HG03039 (cell line): ENCODE data around the gene SLC7A1.

Experiments
- ATAC-seq: cut with Tn5 transposase; IDR thresholded peaks from one replicate; pipeline ENCODE4 v1.9.1; 2021; ENCODE audit warnings: mild to moderate bottlenecking, moderate library complexity; ENCODE audit not compliant: unreplicated experiment

Gene SLC7A1

DNA sequence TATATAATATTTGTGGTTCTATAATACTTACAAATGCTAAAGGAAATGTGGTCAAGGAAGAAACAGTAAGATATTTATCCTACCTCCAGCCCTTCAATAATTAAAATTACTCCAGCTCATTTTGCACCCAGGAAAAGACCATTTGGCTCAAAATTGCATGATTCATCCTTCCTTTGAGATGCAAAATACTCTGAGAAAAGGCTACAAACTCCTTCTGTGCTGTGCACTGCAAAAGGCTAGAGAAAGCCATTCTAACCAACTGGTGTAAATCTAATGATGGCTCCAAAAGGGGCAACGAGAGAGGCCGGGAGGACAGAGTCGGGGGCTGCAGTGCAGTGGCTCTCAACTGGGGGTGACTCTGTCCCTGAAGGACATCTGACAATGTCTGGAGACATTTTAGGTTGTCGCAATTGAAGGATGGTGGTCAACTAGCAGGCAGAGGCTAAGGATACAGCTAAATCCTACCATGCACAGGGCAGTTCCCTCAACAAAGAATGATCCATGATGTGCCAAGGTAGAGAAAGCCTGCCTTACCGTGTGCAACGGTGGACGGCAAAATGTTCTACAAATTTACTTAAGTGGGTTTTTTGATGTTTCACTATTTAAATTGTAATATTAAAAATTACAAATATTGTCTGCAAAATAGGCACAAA, 32.6 kb downstream of the SLC7A1 start:
- ATAC-seq, result no peak

- no peak for ATAC-seq
Observed at GRCh38 chr13:29561918-29562317, 33.6 kb downstream of the SLC7A1 start.

DNA sequence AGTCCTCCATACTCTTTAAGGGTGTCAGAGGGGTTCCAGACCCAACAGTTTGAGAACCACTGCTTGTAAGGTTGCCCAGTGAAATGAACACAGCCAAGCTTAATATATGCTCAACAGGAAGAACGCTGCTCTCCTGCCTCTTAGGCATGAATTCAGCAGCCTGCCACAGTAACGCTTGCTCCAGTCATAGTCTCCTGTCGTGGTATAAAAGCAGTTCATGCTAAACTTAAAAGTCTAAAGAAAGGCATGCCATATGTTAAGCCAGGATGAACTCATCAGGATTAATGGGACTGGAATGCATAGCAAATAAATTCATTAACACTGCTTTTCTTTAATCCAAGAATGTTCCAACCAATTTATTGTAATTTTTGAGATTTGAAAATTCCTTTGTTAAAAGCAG, 38.7 kb downstream of the SLC7A1 start:
- ATAC-seq, result no peak

DNA sequence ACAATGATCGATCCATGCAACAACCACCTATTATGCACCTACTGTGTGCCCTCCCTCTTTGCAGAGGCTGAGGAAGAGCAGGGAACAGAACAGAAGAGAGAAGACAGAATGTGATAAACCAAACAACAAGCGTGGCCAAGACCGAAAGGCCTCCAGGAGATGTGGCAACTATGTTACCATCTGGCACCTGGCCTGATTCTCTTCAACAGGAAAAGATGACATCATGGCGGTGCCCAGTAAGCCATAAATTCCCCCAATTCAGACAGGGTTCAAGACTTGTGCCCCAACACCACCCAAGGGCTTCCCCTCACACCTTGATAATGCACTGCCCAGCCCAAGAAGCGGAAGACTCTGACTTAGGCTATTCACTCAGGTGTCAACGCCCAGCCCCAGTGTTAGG, 44.3 kb downstream of the SLC7A1 start:
- no peak for ATAC-seq

DNA sequence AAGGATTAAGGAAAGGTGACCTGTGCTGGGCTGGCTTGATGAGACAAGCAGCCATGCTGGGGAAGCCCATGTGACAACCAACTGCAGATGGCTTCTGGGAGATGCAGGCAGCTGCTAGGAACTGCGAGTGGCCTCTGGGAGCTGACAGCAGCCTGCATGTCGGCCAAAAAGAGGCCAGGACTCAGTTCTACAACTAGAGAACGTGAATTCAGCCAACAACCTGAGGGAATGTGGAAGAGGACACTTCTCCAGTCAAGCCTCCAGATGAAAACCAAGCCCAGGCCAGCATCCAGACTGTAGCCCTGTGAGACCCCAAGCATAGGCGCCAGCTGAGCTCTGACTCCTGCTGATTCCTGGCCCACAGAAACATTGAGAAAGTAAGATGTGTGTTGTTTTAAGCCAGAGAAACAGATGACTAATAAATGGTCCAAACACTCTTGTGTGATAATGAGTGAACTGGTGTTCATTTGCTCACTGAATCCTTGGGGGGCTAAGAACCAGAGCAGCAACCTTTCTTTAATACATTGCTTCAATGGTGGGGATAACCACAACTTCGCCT, 45.0 kb downstream of the SLC7A1 start:
- ATAC-seq, result no peak

DNA sequence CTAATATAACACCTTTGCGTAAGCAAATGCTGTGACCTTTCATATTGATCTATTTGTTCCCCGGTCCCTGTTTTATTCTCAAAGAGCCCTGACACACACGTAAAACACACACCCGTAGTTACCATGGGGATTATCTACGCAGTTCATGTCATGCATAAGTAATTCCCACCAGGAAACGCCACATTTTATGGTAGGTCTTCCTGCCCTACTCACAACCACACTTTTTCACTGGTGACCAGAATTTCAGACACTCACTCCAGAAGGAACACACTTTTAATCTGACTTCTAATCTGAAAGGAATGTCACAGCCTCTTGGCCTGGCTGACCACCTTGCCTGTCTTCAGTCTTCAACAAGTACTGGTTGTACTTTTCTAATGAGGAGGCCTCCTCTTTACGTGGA, 46.8 kb downstream of the SLC7A1 start:
- ATAC-seq, result no peak

DNA sequence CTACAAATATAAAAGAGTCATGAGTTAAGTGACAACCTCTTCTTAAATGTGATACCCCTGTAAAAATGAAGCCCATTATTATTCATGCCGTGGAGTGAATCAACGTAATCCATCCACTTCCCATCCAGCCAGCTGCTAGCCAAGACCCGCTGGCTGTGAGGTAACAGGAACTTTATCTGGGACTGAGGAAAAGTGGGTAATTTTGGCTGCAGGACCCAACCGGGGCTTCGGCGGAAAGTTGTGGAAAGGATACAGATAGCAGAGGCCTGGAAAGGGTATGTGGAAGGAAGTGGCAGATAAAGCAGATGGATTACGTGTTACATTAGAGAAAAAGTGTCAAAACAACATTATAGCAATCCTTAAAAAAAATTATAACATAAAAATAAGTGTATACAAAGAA, 48.3 kb downstream of the SLC7A1 start:
- ATAC-seq, result no peak

DNA sequence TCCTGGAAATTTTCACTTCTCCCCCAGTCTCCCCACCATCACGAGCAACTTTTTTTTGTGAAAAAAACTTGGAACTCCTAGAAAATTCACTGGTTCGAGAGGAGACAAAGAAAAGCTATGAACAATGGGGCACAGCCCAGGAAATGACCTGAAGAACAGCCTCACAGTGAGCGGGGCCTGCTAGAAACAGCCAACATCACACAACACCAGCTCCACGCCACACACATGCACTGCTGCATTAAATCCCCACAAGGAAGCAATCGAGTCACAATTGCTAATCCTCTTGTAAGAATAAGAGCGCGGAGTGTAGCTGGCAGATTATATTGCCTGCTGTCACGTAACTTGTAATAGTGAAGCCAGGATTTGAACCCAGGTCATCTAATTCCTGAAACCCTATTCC, 48.8 kb downstream of the SLC7A1 start:
- ATAC-seq, result no peak

- ATAC-seq, result no peak
Observed at GRCh38 chr13:29545988-29546387, 49.5 kb downstream of the SLC7A1 start.

GRCh38 chr13:29543230-29544215, 52.0 kb downstream of the SLC7A1 start:
- ATAC-seq, result peak; percentile 97

GRCh38 chr13:29542381-29542780, 53.1 kb downstream of the SLC7A1 start:
- ATAC-seq, result no peak

- ATAC-seq, result no peak
Observed at GRCh38 chr13:29541400-29541799, 54.1 kb downstream of the SLC7A1 start.

DNA sequence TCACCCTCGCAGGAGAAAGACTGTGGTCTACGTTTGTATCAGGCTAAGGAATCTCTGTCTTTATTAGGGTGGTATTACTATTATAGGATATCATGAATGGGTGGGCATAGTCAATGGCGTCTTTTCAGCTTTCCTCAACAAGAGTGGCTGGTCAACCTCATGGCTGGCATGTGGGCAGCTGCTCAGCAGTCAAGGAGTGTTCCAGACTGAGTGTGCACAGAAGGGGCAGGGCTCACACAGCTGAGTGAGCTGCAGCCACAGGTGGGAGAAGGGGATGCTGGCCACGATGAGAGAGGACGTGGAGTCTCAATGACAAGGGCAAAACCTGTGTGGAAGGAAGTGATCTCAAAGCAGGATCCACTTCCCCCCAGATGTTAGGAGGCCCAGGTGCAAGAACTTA, 54.7 kb downstream of the SLC7A1 start:
- ATAC-seq, result no peak

- no peak for ATAC-seq
Observed at GRCh38 chr13:29540334-29540733, 55.2 kb downstream of the SLC7A1 start.

GRCh38 chr13:29539856-29540255, 55.6 kb downstream of the SLC7A1 start:
- ATAC-seq, result no peak

DNA sequence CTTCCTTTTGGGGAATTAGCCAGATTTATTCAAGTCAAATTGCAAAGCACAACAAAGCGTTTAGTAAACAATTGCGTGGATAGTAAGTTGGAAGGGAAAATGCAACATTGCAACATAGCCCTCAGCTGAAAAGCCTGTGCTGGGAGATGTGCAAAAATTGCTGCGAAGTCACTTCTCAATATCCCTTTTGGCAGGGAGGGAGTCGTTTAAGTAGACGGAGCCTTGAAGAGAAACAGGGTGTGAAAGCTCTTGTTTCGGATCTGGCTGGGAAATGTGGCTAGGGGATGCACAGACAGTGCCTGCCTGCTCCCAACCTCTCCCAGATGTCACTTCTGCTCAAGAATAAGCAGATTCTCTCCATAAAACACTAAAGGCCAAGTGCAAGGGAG, 56.8 kb downstream of the SLC7A1 start:
- no peak for ATAC-seq

- ATAC-seq, result no peak
Observed at GRCh38 chr13:29537736-29538651, 57.5 kb downstream of the SLC7A1 start.

DNA sequence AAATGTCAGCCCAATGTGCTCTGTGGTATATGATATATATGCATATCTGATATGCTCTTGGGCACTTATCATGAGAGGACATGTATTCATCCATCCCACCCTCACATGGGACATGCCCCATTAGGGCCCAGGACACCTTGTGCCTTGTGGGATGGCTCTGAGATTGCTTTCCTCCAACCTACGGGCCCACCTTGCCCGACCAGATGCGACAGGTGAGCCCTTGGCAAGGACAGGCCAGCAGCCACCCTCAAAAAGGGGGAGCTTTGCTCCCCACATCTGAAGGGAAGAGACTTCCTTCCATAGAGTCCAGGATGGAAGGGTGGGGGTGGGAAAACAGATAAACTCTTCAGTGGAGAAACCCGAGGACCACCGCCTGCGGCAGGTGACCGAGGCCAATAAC, 58.6 kb downstream of the SLC7A1 start:
- no peak for ATAC-seq

DNA sequence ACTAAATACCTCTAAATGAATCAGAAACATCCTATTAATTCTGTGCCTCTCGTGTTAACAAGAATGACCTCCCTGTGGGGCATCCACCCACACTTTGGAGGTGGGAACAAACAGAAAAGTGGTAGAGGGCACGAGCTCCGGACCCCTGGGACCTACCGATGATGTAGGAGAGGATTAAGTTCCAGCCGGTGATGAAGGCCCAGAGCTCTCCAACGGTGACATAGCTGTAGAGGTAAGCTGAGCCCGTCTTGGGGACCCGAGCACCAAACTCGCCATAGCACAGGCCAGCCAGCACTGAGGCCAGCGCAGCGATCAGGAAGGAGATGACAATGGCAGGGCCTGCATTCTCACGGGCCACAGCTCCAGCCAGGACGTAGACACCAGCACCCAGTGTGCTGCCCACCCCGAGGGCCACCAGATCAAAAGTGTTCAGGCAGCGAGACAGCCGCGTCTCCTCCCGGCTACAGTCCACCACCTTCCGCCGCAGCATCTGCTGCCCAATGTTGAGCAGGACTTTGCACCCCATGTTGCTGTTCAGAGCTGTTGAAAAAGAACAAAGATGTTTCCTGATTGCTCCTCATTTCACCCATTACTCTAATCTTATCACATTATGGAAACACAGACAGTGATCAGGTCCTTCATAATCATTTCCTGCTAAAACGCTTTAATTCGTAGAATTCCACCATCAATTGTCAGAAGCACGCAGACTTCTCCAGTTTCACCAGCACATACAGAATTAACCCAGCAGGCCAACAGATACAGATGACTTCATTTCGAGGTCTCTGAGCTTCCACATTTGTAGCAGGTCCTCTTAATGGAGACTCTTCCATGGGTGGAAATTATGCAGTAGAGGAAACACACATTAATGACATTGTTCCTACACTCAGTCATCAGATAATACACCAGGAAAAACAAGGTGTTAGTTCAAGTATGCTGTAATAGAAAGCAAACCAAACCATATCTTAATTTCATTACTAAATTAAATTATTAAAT, 59.5 kb downstream of the SLC7A1 start:
- no peak for ATAC-seq

- no peak for ATAC-seq
Observed at GRCh38 chr13:29534083-29534482, 61.4 kb downstream of the SLC7A1 start.
